DOHH2 (cell line): Measurements from ENCODE around the gene IFI27L2.

Source experiments
- EZH2phosphoT487 ChIP-seq: fragments of 200-600 bp; sonication (generic); IDR thresholded peaks from 2 replicates; pipeline ENCODE4 v1.6.1; 2017; ENCODE audit warnings: borderline replicate concordance, mild to moderate bottlenecking, antibody characterized with exemption, low read length, moderate library complexity, mixed read lengths
- TF ChIP-seq, protein P1 (sequence below): fragments of 200-600 bp; sonication (generic); IDR thresholded peaks from one replicate; pipeline ENCODE4 v1.5.1; 2014; ENCODE audit warnings: antibody characterized with exemption, mild to moderate bottlenecking, low read depth, low read length; ENCODE audit not compliant: poor library complexity, severe bottlenecking

DNA sequence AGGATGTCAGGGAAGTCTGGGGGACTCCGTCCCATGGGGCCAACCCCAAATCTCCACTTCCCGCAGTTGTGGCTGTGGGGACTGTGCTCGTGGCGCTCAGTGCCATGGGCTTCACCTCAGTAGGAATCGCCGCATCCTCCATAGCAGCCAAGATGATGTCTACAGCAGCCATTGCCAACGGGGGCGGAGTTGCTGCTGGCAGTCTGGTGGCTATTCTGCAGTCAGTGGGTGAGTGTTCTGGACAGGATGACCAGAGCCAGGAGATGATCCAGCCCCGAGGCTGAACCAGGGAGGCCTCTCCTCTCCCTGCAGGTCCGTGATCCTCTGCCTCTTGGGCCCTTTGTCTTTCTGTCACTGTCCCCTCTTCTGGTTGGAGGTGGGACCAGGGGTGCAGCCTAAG, 27.7 kb downstream of the IFI27L2 start:
- TF ChIP-seq, protein P1, sequence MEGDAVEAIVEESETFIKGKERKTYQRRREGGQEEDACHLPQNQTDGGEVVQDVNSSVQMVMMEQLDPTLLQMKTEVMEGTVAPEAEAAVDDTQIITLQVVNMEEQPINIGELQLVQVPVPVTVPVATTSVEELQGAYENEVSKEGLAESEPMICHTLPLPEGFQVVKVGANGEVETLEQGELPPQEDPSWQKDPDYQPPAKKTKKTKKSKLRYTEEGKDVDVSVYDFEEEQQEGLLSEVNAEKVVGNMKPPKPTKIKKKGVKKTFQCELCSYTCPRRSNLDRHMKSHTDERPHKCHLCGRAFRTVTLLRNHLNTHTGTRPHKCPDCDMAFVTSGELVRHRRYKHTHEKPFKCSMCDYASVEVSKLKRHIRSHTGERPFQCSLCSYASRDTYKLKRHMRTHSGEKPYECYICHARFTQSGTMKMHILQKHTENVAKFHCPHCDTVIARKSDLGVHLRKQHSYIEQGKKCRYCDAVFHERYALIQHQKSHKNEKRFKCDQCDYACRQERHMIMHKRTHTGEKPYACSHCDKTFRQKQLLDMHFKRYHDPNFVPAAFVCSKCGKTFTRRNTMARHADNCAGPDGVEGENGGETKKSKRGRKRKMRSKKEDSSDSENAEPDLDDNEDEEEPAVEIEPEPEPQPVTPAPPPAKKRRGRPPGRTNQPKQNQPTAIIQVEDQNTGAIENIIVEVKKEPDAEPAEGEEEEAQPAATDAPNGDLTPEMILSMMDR = no peak
- no peak for TF ChIP-seq EZH2phosphoT487
